K562 (cell line): ENCODE data around the gene GNPAT. TPM values are rescaled to one million over a fixed set of nuclear protein-coding genes. Genes with fewer than 3 reads are reported as not detected.
A peak's percentile ranks its signal among the peaks of the same experiment; 100 is the strongest.

Experiments
- ATAC-seq: fragments of 200-7000 bp; cut with Tn5 transposase; 3 replicates; pipeline ENCODE4 v1.9.1; 2020; ENCODE audit warnings: moderate library complexity
- BruUV-seq: library from RNA; stranded (reverse); fragments of 400-500 nt; replicated peaks from 2 replicates; lab custom pipeline; 2021; lab: Mats Ljungman, UMichigan
- CTCF ChIA-PET: fragments of 300-600 bp; formaldehyde crosslinking; extraction: SDS; loops from one replicate; lab custom pipeline; 2021; ENCODE audit warnings: low intra/inter-chr PET ratio; lab: Yijun Ruan, JAX
- POLR2A ChIA-PET: fragments of 300-600, 350-650 bp; sonication (Branson Sonifier 250); formaldehyde crosslinking; extraction: SDS; loops from one replicate; lab custom pipeline; 2021; ENCODE audit warnings: antibody characterized with exemption, inconsistent platforms; lab: Yijun Ruan, JAX
- DNase-seq, 4 experiments: peaks; one replicate each; pipeline versions ENCODE4 v3.0.0 to v3.0.0-alpha.2; 2011 to 2018; ENCODE audit warnings: low spot score in 3 of 4, mixed read lengths in 3 of 4; ENCODE audit errors: extremely low read depth in 1 of 4
- FAIRE-seq: peaks from 2 replicates; lab custom pipeline; 2011; peaks lifted over from hg19 to GRCh38; lab: Jason Lieb, UNC
- H2AFZ ChIP-seq: 2 replicates; pipeline ENCODE4 v1.6.0; 2011; ENCODE audit warnings: low read depth, low read length, control low read depth, inconsistent platforms
- H3K27ac ChIP-seq: fragments of 200-600 bp; 3 replicates; pipeline ENCODE4 v1.8.0; 2011; ENCODE audit warnings: low read depth, mild to moderate bottlenecking, control low read depth, inconsistent platforms, low read length, moderate library complexity, mixed read lengths; ENCODE audit errors: extremely low read depth
- H3K27me3 ChIP-seq, 2 experiments: fragments of 300-600 bp in 1 of 2; 2 replicates in 1 of 2; 3 replicates in 1 of 2; pipeline versions ENCODE4 v1.6.0 to v1.8.0; 2011; ENCODE audit warnings: inconsistent platforms in 2 of 2, low read length in 2 of 2, mild to moderate bottlenecking in 1 of 2, mixed read lengths in 1 of 2, moderate library complexity in 1 of 2; ENCODE audit not compliant: control insufficient read depth in 2 of 2, insufficient read depth in 2 of 2
- H3K36me3 ChIP-seq: fragments of 300-600 bp; 3 replicates; pipeline ENCODE4 v1.8.0; 2011; ENCODE audit warnings: mild to moderate bottlenecking, low read length, inconsistent platforms; ENCODE audit not compliant: control insufficient read depth, insufficient read depth
- H3K4me1 ChIP-seq, 2 experiments: fragments of 200-600 bp in 1 of 2; replicated peaks in 1 of 2; 2 replicates in 1 of 2; 3 replicates in 1 of 2; pipeline versions ENCODE4 v1.5.1 to v1.8.0; 2011; ENCODE audit warnings: inconsistent platforms in 2 of 2, low read length in 2 of 2, mild to moderate bottlenecking in 1 of 2, mixed read lengths in 1 of 2, moderate library complexity in 1 of 2; ENCODE audit not compliant: control insufficient read depth in 2 of 2, insufficient read depth in 2 of 2
- H3K4me2 ChIP-seq: 2 replicates; pipeline ENCODE4 v1.6.1; 2011; ENCODE audit warnings: low read length, control low read depth, inconsistent platforms, mixed read lengths; ENCODE audit not compliant: insufficient read depth
- H3K4me3 ChIP-seq: fragments of 200-600 bp; sonication (generic), shearing (Covaris generic); 2 replicates; pipeline ENCODE4 v1.5.1; 2016; ENCODE audit warnings: control low read depth, inconsistent platforms
- H3K79me2 ChIP-seq: fragments of 200-600 bp; 3 replicates; pipeline ENCODE4 v1.8.0; 2011; ENCODE audit warnings: low read length, inconsistent platforms; ENCODE audit not compliant: control insufficient read depth, insufficient read depth
- H3K9ac ChIP-seq, 2 experiments: 2 replicates each; pipeline versions ENCODE4 v1.6.0 to v1.6.1; 2011; ENCODE audit warnings: low read depth in 2 of 2, low read length in 2 of 2, control low read depth in 1 of 2, inconsistent platforms in 1 of 2, mild to moderate bottlenecking in 1 of 2, mixed read lengths in 1 of 2; ENCODE audit not compliant: insufficient read depth in 1 of 2
- H3K9me1 ChIP-seq: one replicate; pipeline ENCODE4 v1.6.0; 2011; ENCODE audit warnings: inconsistent platforms, mild to moderate bottlenecking, low read length, moderate library complexity; ENCODE audit not compliant: control insufficient read depth, insufficient read depth
- H3K9me3 ChIP-seq: replicated peaks from 2 replicates; pipeline ENCODE4 v1.5.1; 2011; ENCODE audit warnings: low read depth, low read length, inconsistent platforms; ENCODE audit not compliant: control insufficient read depth, insufficient read depth
- H4K20me1 ChIP-seq: replicated peaks from 2 replicates; pipeline ENCODE4 v1.6.1; 2011; ENCODE audit warnings: low read length, inconsistent platforms, mixed read lengths; ENCODE audit not compliant: control insufficient read depth, insufficient read depth
- CEBPG ChIP-seq, 3 experiments: fragments of 200-800 bp in 1 of 3; sonication (Bioruptor generic) in 1 of 3; sonication (generic) in 1 of 3; formaldehyde crosslinking in 1 of 3; IDR thresholded peaks in 2 of 3; conservative IDR thresholded peaks in 1 of 3; 2 replicates each; pipeline versions ENCODE4 v1.6.1 to v1.8.0; 2016 to 2022; ENCODE audit warnings: missing compliant biosample characterization in 2 of 3, missing genetic modification characterization in 2 of 3, mild to moderate bottlenecking in 1 of 3, missing genetic modification reagents in 1 of 3
- FOSL1 ChIP-seq: fragments of 200-800 bp; sonication (Bioruptor generic); conservative IDR thresholded peaks from 2 replicates; pipeline ENCODE4 v1.6.1; 2016; ENCODE audit warnings: missing genetic modification characterization, missing compliant biosample characterization
- NRF1 ChIP-seq, 2 experiments: fragments of 450-650 bp; IDR thresholded peaks in 1 of 2; conservative IDR thresholded peaks in 1 of 2; 2 replicates each; pipeline ENCODE4 v1.6.1; 2014; ENCODE audit warnings: mild to moderate bottlenecking in 2 of 2
- TARDBP ChIP-seq: fragments of 450-650 bp; IDR thresholded peaks from 2 replicates; pipeline ENCODE4 v1.6.1; 2016
- WGBS: fragments of 100-300 bp; shearing (Covaris generic); methylation state at CpG from one replicate; pipeline ENCODE4 v1.1.6; 2016; ENCODE audit warnings: low coverage, mixed read lengths; ENCODE audit not compliant: insufficient coverage; ENCODE audit errors: missing lambda C conversion rate; 5-methylcytosine and 5-hydroxymethylcytosine counted together
- in situ Hi-C: fragments of 300-500 bp; cut with MboI; formaldehyde crosslinking; loops from 4 replicates; pipeline ENCODE4 v1.15.0; 2018; ENCODE audit warnings: inconsistent platforms, mixed read lengths
- intact Hi-C: fragments of 100-400 bp; cut with micrococcal nuclease; formaldehyde crosslinking; loops from 2 replicates; pipeline ENCODE4 v1.14.2; 2022
- polyA plus RNA-seq, 8 experiments: library from polyadenylated mRNA; depleted of rRNA in 4 of 8; stranded (reverse) in 5 of 8; unstranded in 3 of 8; fragments of >200 nt; fragmentation: Nextera tagmentation in 2 of 8; fragmentation: Illumina TruSeq in 1 of 8; extraction: Ambion mirVana in 2 of 8; extraction: Trizol in 1 of 8; gene quantifications; 2 replicates each; pipeline versions ENCODE4 v1.2.1 to v1.2.3, GENCODE V29; 2011 to 2014; ENCODE audit warnings: inconsistent platforms in 1 of 8, missing spikeins in 1 of 8
- total RNA-seq, 7 experiments: library from RNA; depleted of rRNA in 6 of 7; stranded (reverse); fragments of >200 nt in 6 of 7; fragmentation: Illumina TruSeq in 2 of 7; extraction: Trizol in 2 of 7; gene quantifications; 2 replicates each; pipeline versions ENCODE4 v1.2.1 to v1.2.3, GENCODE V29; 2011 to 2021; ENCODE audit warnings: low replicate concordance in 1 of 7
- TF ChIP-seq, protein P1 (sequence below): fragments of 450-650 bp; formaldehyde crosslinking; IDR thresholded peaks from 2 replicates; pipeline ENCODE4 v1.4.0; 2020; ENCODE audit warnings: mild to moderate bottlenecking, moderate library complexity
- TF ChIP-seq, protein P2 (sequence below): sonication (generic); formaldehyde crosslinking; IDR thresholded peaks from 2 replicates; pipeline ENCODE4 v1.9.0; 2022; ENCODE audit warnings: mild to moderate bottlenecking, missing genetic modification reagents
- TF ChIP-seq, protein P3 (sequence below): sonication (generic); formaldehyde crosslinking; IDR thresholded peaks from 2 replicates; pipeline ENCODE4 v1.8.1; 2023; ENCODE audit warnings: mild to moderate bottlenecking, missing genetic modification reagents
- TF ChIP-seq, protein P4 (sequence below): sonication (generic); formaldehyde crosslinking; IDR thresholded peaks from 2 replicates; pipeline ENCODE4 v1.8.1; 2023; ENCODE audit warnings: mild to moderate bottlenecking, missing genetic modification reagents

GNPAT gene
- total and polyA plus RNA-seq, 9 of the 15 experiments (the other 6 are each of a cell fraction or from before 2014, with no cell fraction given): 32.1 to 68.8 (median 50.7) TPM

DNA sequence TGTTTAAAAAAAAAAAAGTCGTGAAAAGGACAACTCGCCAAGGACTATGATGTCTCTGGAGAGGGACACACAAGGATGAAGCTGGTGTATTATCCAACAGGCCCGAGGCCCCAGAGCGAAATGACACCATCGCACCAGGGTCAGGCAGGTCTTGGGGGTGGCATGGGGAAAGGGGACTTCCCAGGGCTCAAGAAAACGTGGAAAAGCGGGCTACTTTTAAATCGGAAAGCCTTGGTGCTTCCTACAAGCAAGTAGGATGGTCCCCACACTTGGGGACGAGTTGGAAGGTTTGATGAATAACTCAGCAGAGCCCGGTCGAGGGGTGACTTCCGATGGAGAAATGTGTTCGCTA, 505 bp upstream of the GNPAT start:
- ChIA-PET POLR2A (interaction anchor here (0.6 to 1.8 kb wide), 6 partner anchors 10 to 117 kb away, joined by 3 to 10 read pairs (median 4); partner anchors contain the start of genes EXOC8 and SPRTN), CTCF (no interaction called here)
- in situ Hi-C loops (no loop called here), intact Hi-C loops (loop anchor here (2.0 to 5.0 kb wide), 2 partner anchors 94 to 182 kb away; partner anchors contain the start of gene EGLN1)
- FAIRE-seq: no peak
- Histone ChIP-seq H3K4me3 (peak overlapping the region; percentile 62), H3K9me3 (no peaks in the 10 kb centered on the region), H3K9me1 (no peaks in the 10 kb centered on the region), H3K36me3 (peaks cover 39% of the 10 kb centered on the region), H3K4me1 (peaks cover 5 to 18% of the 10 kb centered on the region in 2 experiments; a peak in 3 of 5 replicates), H2AFZ (peak overlapping the region; percentile 93), H3K4me2 (peak overlapping the region; percentile 89), H4K20me1 (0 out of 2 replicates have a peak, but pooled peaks cover 2% of the 10 kb centered on the region), H3K27ac (peak overlapping the region; percentile 81), H3K9ac (peak overlapping the region; percentile 89 to 95), H3K79me2 (peaks cover 62% of the 10 kb centered on the region), H3K27me3 (no peaks in the 10 kb centered on the region)
- 1% methylated on average over 13 of the region's 13 CpGs for WGBS
- TSS peak; percentile 75 for BruUV-seq
- TF ChIP-seq NRF1 (conservative IDR thresholded peaks at IDR 0.05 in 1 of 2, IDR thresholded peaks at IDR 0.05 in 1 of 2) (no peak), TARDBP (0 out of 2 replicates have a peak, but pooled peaks have one; percentile 11), CEBPG (CRISPR knock-in tag; IDR thresholded peaks at IDR 0.05) (0 out of 2 replicates have a peak, but pooled peaks have one; percentile 30), CEBPG (tag; conservative IDR thresholded peaks at IDR 0.05 in 1 of 2, IDR thresholded peaks at IDR 0.05 in 1 of 2) (no peak), FOSL1 (tag) (0 out of 2 replicates have a peak, but pooled peaks have one; percentile 24)
- TF ChIP-seq, protein P1, sequence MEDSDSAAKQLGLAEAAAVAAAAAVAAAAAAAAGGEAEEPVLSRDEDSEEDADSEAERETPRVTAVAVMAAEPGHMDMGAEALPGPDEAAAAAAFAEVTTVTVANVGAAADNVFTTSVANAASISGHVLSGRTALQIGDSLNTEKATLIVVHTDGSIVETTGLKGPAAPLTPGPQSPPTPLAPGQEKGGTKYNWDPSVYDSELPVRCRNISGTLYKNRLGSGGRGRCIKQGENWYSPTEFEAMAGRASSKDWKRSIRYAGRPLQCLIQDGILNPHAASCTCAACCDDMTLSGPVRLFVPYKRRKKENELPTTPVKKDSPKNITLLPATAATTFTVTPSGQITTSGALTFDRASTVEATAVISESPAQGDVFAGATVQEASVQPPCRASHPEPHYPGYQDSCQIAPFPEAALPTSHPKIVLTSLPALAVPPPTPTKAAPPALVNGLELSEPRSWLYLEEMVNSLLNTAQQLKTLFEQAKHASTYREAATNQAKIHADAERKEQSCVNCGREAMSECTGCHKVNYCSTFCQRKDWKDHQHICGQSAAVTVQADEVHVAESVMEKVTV (CRISPR knock-in tag): no peak
- TF ChIP-seq, protein P2, sequence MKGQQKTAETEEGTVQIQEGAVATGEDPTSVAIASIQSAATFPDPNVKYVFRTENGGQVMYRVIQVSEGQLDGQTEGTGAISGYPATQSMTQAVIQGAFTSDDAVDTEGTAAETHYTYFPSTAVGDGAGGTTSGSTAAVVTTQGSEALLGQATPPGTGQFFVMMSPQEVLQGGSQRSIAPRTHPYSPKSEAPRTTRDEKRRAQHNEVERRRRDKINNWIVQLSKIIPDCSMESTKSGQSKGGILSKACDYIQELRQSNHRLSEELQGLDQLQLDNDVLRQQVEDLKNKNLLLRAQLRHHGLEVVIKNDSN (CRISPR knock-in tag): peak; percentile 46; the same call in 1 of the 2 replicates
- TF ChIP-seq, protein P3, sequence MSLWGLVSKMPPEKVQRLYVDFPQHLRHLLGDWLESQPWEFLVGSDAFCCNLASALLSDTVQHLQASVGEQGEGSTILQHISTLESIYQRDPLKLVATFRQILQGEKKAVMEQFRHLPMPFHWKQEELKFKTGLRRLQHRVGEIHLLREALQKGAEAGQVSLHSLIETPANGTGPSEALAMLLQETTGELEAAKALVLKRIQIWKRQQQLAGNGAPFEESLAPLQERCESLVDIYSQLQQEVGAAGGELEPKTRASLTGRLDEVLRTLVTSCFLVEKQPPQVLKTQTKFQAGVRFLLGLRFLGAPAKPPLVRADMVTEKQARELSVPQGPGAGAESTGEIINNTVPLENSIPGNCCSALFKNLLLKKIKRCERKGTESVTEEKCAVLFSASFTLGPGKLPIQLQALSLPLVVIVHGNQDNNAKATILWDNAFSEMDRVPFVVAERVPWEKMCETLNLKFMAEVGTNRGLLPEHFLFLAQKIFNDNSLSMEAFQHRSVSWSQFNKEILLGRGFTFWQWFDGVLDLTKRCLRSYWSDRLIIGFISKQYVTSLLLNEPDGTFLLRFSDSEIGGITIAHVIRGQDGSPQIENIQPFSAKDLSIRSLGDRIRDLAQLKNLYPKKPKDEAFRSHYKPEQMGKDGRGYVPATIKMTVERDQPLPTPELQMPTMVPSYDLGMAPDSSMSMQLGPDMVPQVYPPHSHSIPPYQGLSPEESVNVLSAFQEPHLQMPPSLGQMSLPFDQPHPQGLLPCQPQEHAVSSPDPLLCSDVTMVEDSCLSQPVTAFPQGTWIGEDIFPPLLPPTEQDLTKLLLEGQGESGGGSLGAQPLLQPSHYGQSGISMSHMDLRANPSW (CRISPR knock-in tag): peak; percentile 34; the same call in 1 of the 2 replicates
- TF ChIP-seq, protein P4, sequence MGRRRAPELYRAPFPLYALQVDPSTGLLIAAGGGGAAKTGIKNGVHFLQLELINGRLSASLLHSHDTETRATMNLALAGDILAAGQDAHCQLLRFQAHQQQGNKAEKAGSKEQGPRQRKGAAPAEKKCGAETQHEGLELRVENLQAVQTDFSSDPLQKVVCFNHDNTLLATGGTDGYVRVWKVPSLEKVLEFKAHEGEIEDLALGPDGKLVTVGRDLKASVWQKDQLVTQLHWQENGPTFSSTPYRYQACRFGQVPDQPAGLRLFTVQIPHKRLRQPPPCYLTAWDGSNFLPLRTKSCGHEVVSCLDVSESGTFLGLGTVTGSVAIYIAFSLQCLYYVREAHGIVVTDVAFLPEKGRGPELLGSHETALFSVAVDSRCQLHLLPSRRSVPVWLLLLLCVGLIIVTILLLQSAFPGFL (CRISPR knock-in tag): no peak
- DNase-seq: peak in 1 of 4 experiments; percentile 35
- ATAC-seq: peak; percentile 26
